GM12878 (cell line): ENCODE measurements around the gene STK32B. TPM values are rescaled to one million over a fixed set of nuclear protein-coding genes. Genes with fewer than 3 reads are reported as not detected.

ENCODE experiments used
- ATAC-seq: fragments of 200-7000 bp; cut with Tn5 transposase; 3 replicates; pipeline ENCODE4 v1.9.1; 2020; ENCODE audit warnings: mild to moderate bottlenecking, moderate library complexity
- BruUV-seq: library from RNA; stranded (reverse); fragments of 400-500 nt; replicated peaks from 2 replicates; lab custom pipeline; 2021; lab: Mats Ljungman, UMichigan
- CTCF ChIA-PET: fragments of 300-600 bp; sonication (Branson Sonifier 250); formaldehyde crosslinking; extraction: SDS; loops from one replicate; lab custom pipeline; 2021; ENCODE audit warnings: inconsistent platforms; lab: Yijun Ruan, JAX
- POLR2A ChIA-PET: fragments of 350-600 bp; formaldehyde crosslinking; extraction: SDS; loops from one replicate; lab custom pipeline; 2021; ENCODE audit warnings: inconsistent platforms; lab: Charles Lee
- RAD21 ChIA-PET: fragments of 300-600 bp; sonication (Branson Sonifier 250); formaldehyde crosslinking; loops from one replicate; lab custom pipeline; 2023; ENCODE audit warnings: antibody characterized with exemption; ENCODE audit not compliant: unreplicated experiment; lab: Charles Lee
- SMC1A ChIA-PET: fragments of 300-600 bp; sonication (Branson Sonifier 250); formaldehyde crosslinking; loops from one replicate; lab custom pipeline; 2023; ENCODE audit not compliant: unreplicated experiment, uncharacterized antibody; lab: Charles Lee
- DNase-seq: peaks from one replicate; pipeline ENCODE4 v3.0.0-alpha.2; 2011; ENCODE audit warnings: low read depth, low spot score
- FAIRE-seq: peaks from 3 replicates; lab custom pipeline; 2011; peaks lifted over from hg19 to GRCh38; lab: Jason Lieb, UNC
- H2AFZ ChIP-seq: 2 replicates; pipeline ENCODE4 v1.6.0; 2011; ENCODE audit warnings: low read depth, low read length, control low read depth; ENCODE audit not compliant: control insufficient read depth
- H3K27ac ChIP-seq: 2 replicates; pipeline ENCODE4 v1.5.1; 2011; ENCODE audit warnings: control low read depth; ENCODE audit not compliant: control insufficient read depth, insufficient read depth
- H3K27me3 ChIP-seq, 2 experiments: replicated peaks in 1 of 2; 2 replicates each; pipeline versions ENCODE4 v1.6.0 to v1.6.1; 2011; ENCODE audit warnings: low read length in 1 of 2; ENCODE audit not compliant: control insufficient read depth in 2 of 2, insufficient read depth in 2 of 2
- H3K36me3 ChIP-seq, 2 experiments: 2 replicates each; pipeline ENCODE4 v1.5.1; 2011; ENCODE audit warnings: low read length in 1 of 2; ENCODE audit not compliant: control insufficient read depth in 2 of 2, insufficient read depth in 2 of 2
- H3K4me1 ChIP-seq: 2 replicates; pipeline ENCODE4 v1.6.1; 2011; ENCODE audit warnings: mild to moderate bottlenecking, low read length, moderate library complexity, mixed read lengths; ENCODE audit not compliant: control insufficient read depth, insufficient read depth
- H3K4me2 ChIP-seq: 2 replicates; pipeline ENCODE4 v1.6.0; 2011; ENCODE audit warnings: control low read depth; ENCODE audit not compliant: control insufficient read depth, insufficient read depth
- H3K4me3 ChIP-seq: fragments of 200-600 bp; sonication (generic); 2 replicates; pipeline ENCODE4 v1.5.1; 2016
- H3K79me2 ChIP-seq: 2 replicates; pipeline ENCODE4 v1.6.0; 2011; ENCODE audit warnings: low read length; ENCODE audit not compliant: control insufficient read depth, insufficient read depth
- H3K9ac ChIP-seq: 2 replicates; pipeline ENCODE4 v1.8.0; 2011; ENCODE audit warnings: low read length, control low read depth, mixed read lengths; ENCODE audit not compliant: control insufficient read depth, insufficient read depth
- H3K9me3 ChIP-seq: replicated peaks from 3 replicates; pipeline ENCODE4 v1.5.1; 2011; ENCODE audit warnings: mild to moderate bottlenecking, low read length; ENCODE audit not compliant: control insufficient read depth, insufficient read depth
- H4K20me1 ChIP-seq: 2 replicates; pipeline ENCODE4 v1.6.0; 2011; ENCODE audit not compliant: control insufficient read depth, insufficient read depth
- BCL11A ChIP-seq: IDR thresholded peaks from 2 replicates; pipeline ENCODE4 v1.6.1; 2011; ENCODE audit warnings: low read depth, low read length
- CBX3 ChIP-seq: fragments of 200-600 bp; sonication (generic); IDR thresholded peaks from 2 replicates; pipeline ENCODE4 v1.6.1; 2016; ENCODE audit warnings: low read depth, borderline replicate concordance
- FOXK2 ChIP-seq: fragments of 450-650 bp; IDR thresholded peaks from 2 replicates; pipeline ENCODE4 v1.6.1; 2017; ENCODE audit warnings: mild to moderate bottlenecking, moderate library complexity
- HCFC1 ChIP-seq: fragments of 150-350 bp; IDR thresholded peaks from 2 replicates; pipeline ENCODE4 v1.6.1; 2014; ENCODE audit warnings: low read length
- NR2C2 ChIP-seq: IDR thresholded peaks from 2 replicates; pipeline ENCODE4 v1.6.1; 2011; ENCODE audit warnings: borderline replicate concordance, low read depth; ENCODE audit not compliant: control insufficient read depth, insufficient read length
- NR2F1 ChIP-seq: fragments of 450-650 bp; conservative IDR thresholded peaks from 2 replicates; pipeline ENCODE4 v1.6.1; 2017; ENCODE audit warnings: mild to moderate bottlenecking
- ZNF384 ChIP-seq: IDR thresholded peaks from 2 replicates; pipeline ENCODE4 v1.6.1; 2012; ENCODE audit warnings: low read depth, mild to moderate bottlenecking, low read length, improper control_type of control experiment, borderline replicate concordance
- ZSCAN29 ChIP-seq: fragments of 450-650 bp; IDR thresholded peaks from 2 replicates; pipeline ENCODE4 v1.6.1; 2017; ENCODE audit warnings: mild to moderate bottlenecking, moderate library complexity
- WGBS: methylation state at CpG from one replicate; pipeline ENCODE4 v1.1.6; 2016; ENCODE audit warnings: low lambda C conversion rate; ENCODE audit not compliant: insufficient replicate concordance, insufficient coverage; ENCODE audit errors: missing lambda C conversion rate; 5-methylcytosine and 5-hydroxymethylcytosine counted together
- in situ Hi-C: fragments of 300-500 bp; cut with MboI; formaldehyde crosslinking; loops from 9 replicates; pipeline ENCODE4 v1.14.3; 2018; ENCODE audit warnings: mixed read lengths
- intact Hi-C: fragments of 100-400 bp; cut with micrococcal nuclease; formaldehyde crosslinking; loops from one replicate; pipeline ENCODE4 v1.14.2; 2022; ENCODE audit not compliant: unreplicated experiment
- polyA plus RNA-seq, 11 experiments: library from polyadenylated mRNA; depleted of rRNA in 4 of 11; unstranded in 6 of 11; stranded (reverse) in 5 of 11; fragments of >200 nt; fragmentation: Nextera tagmentation in 4 of 11; fragmentation: Illumina TruSeq in 1 of 11; extraction: Ambion mirVana in 4 of 11; extraction: Trizol in 1 of 11; gene quantifications; 1 replicate in 1 of 11; 2 replicates in 10 of 11; pipeline versions ENCODE4 v1.2.1 to v1.2.3, GENCODE V29; 2011 to 2016; ENCODE audit warnings: inconsistent platforms in 2 of 11, missing spikeins in 2 of 11, low read depth in 1 of 11
- total RNA-seq, 4 experiments: library from RNA; depleted of rRNA in 3 of 4; stranded (reverse); fragments of >200 nt in 3 of 4; fragmentation: Illumina TruSeq in 1 of 4; extraction: Trizol in 1 of 4; gene quantifications; 2 replicates each; pipeline versions ENCODE4 v1.2.1 to v1.2.3, GENCODE V29; 2013 to 2021
- TF ChIP-seq, protein P1 (sequence below): fragments of 450-650 bp; IDR thresholded peaks from 2 replicates; pipeline ENCODE4 v1.6.1; 2017; ENCODE audit warnings: antibody characterized with exemption, mild to moderate bottlenecking, moderate library complexity
- TF ChIP-seq, protein P2 (sequence below): fragments of 450-650 bp; IDR thresholded peaks from 2 replicates; pipeline ENCODE4 v1.6.1; 2017; ENCODE audit warnings: borderline replicate concordance
- TF ChIP-seq, protein P3 (sequence below): IDR thresholded peaks from 2 replicates; pipeline ENCODE4 v1.6.1; 2012; ENCODE audit warnings: improper control_type of control experiment, low read depth, low read length; ENCODE audit not compliant: insufficient replicate concordance

Gene STK32B
- total and polyA plus RNA-seq, 10 of the 15 experiments (the other 5 are each of a cell fraction or from before 2014, with no cell fraction given): 0.04 to 0.12 (median 0.08) TPM; not detected in 7

DNA sequence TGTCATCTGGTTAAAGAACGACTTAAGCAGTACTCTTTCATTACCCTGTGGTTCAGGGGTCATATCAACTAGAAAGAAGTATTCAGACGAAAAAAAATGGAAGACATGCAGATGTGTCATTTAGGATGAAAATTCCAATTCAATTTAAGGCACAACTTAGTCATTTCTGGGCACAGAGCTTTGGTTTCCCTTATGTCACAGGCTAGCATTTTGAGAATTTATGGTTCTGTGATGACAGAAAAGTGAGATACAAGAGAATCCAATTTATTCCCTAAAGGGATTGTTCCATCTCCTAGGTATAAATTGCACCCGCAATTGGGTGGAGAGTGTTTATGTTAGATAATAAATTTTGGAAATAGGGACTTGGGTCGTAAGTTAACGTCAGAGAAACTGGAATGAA is 306.6 kb downstream of the STK32B start:
- BruUV-seq: no TSS peak
- Histone ChIP-seq H3K36me3 (no peaks in the 10 kb centered on the region), H2AFZ (no peak overlapping the region), H3K4me3 (no peak overlapping the region)
- FAIRE-seq: no peak
- RAD21 ChIA-PET: no interaction called here
- CTCF ChIA-PET: no interaction called here
- intact Hi-C loops: no loop called here
- 32% methylated on average over 5 of the region's 5 CpGs for WGBS
- TF ChIP-seq NR2C2: no peak
- no peak for TF ChIP-seq HCFC1
- TF ChIP-seq, protein P1, sequence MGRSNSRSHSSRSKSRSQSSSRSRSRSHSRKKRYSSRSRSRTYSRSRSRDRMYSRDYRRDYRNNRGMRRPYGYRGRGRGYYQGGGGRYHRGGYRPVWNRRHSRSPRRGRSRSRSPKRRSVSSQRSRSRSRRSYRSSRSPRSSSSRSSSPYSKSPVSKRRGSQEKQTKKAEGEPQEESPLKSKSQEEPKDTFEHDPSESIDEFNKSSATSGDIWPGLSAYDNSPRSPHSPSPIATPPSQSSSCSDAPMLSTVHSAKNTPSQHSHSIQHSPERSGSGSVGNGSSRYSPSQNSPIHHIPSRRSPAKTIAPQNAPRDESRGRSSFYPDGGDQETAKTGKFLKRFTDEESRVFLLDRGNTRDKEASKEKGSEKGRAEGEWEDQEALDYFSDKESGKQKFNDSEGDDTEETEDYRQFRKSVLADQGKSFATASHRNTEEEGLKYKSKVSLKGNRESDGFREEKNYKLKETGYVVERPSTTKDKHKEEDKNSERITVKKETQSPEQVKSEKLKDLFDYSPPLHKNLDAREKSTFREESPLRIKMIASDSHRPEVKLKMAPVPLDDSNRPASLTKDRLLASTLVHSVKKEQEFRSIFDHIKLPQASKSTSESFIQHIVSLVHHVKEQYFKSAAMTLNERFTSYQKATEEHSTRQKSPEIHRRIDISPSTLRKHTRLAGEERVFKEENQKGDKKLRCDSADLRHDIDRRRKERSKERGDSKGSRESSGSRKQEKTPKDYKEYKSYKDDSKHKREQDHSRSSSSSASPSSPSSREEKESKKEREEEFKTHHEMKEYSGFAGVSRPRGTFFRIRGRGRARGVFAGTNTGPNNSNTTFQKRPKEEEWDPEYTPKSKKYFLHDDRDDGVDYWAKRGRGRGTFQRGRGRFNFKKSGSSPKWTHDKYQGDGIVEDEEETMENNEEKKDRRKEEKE: no peak
- no peak for TF ChIP-seq ZSCAN29
- TF ChIP-seq BCL11A: no peak
- no peak for TF ChIP-seq FOXK2
- TF ChIP-seq, protein P2, sequence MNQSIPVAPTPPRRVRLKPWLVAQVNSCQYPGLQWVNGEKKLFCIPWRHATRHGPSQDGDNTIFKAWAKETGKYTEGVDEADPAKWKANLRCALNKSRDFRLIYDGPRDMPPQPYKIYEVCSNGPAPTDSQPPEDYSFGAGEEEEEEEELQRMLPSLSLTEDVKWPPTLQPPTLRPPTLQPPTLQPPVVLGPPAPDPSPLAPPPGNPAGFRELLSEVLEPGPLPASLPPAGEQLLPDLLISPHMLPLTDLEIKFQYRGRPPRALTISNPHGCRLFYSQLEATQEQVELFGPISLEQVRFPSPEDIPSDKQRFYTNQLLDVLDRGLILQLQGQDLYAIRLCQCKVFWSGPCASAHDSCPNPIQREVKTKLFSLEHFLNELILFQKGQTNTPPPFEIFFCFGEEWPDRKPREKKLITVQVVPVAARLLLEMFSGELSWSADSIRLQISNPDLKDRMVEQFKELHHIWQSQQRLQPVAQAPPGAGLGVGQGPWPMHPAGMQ: no peak
- no peak for TF ChIP-seq ZNF384
- TF ChIP-seq CBX3: no peak
- no peak for TF ChIP-seq NR2F1
- TF ChIP-seq, protein P3, sequence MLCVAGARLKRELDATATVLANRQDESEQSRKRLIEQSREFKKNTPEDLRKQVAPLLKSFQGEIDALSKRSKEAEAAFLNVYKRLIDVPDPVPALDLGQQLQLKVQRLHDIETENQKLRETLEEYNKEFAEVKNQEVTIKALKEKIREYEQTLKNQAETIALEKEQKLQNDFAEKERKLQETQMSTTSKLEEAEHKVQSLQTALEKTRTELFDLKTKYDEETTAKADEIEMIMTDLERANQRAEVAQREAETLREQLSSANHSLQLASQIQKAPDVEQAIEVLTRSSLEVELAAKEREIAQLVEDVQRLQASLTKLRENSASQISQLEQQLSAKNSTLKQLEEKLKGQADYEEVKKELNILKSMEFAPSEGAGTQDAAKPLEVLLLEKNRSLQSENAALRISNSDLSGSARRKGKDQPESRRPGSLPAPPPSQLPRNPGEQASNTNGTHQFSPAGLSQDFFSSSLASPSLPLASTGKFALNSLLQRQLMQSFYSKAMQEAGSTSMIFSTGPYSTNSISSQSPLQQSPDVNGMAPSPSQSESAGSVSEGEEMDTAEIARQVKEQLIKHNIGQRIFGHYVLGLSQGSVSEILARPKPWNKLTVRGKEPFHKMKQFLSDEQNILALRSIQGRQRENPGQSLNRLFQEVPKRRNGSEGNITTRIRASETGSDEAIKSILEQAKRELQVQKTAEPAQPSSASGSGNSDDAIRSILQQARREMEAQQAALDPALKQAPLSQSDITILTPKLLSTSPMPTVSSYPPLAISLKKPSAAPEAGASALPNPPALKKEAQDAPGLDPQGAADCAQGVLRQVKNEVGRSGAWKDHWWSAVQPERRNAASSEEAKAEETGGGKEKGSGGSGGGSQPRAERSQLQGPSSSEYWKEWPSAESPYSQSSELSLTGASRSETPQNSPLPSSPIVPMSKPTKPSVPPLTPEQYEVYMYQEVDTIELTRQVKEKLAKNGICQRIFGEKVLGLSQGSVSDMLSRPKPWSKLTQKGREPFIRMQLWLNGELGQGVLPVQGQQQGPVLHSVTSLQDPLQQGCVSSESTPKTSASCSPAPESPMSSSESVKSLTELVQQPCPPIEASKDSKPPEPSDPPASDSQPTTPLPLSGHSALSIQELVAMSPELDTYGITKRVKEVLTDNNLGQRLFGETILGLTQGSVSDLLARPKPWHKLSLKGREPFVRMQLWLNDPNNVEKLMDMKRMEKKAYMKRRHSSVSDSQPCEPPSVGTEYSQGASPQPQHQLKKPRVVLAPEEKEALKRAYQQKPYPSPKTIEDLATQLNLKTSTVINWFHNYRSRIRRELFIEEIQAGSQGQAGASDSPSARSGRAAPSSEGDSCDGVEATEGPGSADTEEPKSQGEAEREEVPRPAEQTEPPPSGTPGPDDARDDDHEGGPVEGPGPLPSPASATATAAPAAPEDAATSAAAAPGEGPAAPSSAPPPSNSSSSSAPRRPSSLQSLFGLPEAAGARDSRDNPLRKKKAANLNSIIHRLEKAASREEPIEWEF: no peak
- TF ChIP-seq, all 136 proteins: peak for 0
- no peak for DNase-seq
- Histone ChIP-seq H4K20me1 (no peaks in the 10 kb centered on the region), H3K27ac (no peak overlapping the region), H3K79me2 (no peaks in the 10 kb centered on the region), H3K4me2 (no peak overlapping the region), H3K4me1 (no peaks in the 10 kb centered on the region), H3K9me3 (no peaks in the 10 kb centered on the region), H3K9ac (no peak overlapping the region), H3K27me3 (no peaks in the 10 kb centered on the region)
- no peak for ATAC-seq
- in situ Hi-C loops: no loop called here
- ChIA-PET SMC1A (no interaction called here), POLR2A (no interaction called here)
